Measurements from ENCODE around the gene TGFA. TPM values are rescaled to one million over a fixed set of nuclear protein-coding genes. Genes with fewer than 3 reads are reported as not detected.
A peak's percentile ranks its signal among the peaks of the same experiment; 100 is the strongest.

Gene TGFA
- total RNA-seq, 8 experiments from 2014 or later: 0.09 to 2.5 (median 0.45) TPM

DNA sequence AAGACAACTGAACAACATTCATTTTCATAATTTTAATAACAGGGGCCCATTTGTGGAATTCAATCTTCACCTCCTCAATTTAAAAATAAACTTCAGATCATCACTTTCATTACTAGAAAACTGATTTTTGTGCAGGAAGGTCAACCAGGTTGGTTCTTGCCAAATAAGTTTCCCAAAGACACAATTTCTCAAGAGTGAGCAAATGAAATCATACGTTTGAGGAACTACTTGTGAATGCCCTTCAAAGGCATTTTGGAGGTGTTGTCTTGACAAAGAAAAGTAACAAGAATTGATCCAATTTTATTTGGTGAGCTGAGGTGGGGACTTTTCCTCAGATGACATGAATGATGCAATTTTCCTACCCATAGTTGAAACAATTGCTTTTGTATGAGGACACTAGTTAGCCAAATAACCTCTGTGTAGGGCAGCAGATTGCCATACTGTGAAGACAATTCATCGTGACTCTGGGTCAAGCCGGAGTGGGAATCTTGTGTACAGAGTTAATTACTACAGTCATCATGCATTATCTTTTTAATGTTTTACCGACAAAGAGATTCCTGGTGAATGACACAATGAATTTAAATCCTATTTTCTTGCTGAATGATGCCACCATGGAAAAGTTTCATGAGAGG lies 121.8 kb downstream of the TGFA start:
- Histone ChIP-seq H3K4me3 (no peak overlapping the region), H3K4me1 (replicated peaks in 1 of 2) (no peaks in the 10 kb centered on the region), H3K27ac (no peak overlapping the region)
- ATAC-seq (replicated peaks in 6 of 8): peak in 1 of 8 experiments; percentile 70
- in situ Hi-C loops (cut with MboI; ENCODE audit: low pct_unique_long_range_greater_than_20kb in 2 of 9, low sequenced_read_pairs in 9 of 9, unreplicated experiment in 9 of 9): no loop called here
- 56 to 100% (median 77%) methylated on average over 1 to 4 of the region's 4 CpGs; no CpG with 5 or more reads in 2 of the 10 experiments for WGBS, 10 experiments

DNA sequence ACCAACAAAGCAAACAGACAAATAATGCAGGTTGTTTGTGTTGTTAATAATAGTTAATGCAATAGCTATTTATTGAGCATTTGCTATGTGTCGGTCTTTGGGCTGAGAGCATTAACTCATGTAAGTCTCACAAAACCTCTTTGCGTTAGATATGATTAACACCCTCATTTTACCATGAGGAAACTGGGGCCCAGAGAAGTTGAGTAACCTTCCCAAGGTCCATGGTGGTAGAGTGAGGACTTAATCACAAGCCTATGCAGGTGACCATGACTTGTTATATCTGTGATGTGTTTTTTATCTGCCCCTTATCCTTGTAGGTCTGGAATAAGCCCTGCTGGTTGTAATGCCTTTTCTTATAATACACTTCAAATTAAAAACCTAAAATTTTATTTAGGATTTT lies 127.3 kb downstream of the TGFA start:
- Histone ChIP-seq H3K27ac (no peak overlapping the region), H3K4me1 (replicated peaks in 1 of 2) (no peaks in the 10 kb centered on the region), H3K4me3 (no peak overlapping the region)
- ATAC-seq (replicated peaks in 6 of 8): no peak
- whole genome bisulfite sequencing, 10 experiments: 20 to 100% (median 94%) methylated on average over 1 to 2 of the region's 2 CpGs; no CpG with 5 or more reads in 3 of the 10 experiments
- in situ Hi-C loops (cut with MboI; ENCODE audit: low pct_unique_long_range_greater_than_20kb in 2 of 9, low sequenced_read_pairs in 9 of 9, unreplicated experiment in 9 of 9): no loop called here

DNA sequence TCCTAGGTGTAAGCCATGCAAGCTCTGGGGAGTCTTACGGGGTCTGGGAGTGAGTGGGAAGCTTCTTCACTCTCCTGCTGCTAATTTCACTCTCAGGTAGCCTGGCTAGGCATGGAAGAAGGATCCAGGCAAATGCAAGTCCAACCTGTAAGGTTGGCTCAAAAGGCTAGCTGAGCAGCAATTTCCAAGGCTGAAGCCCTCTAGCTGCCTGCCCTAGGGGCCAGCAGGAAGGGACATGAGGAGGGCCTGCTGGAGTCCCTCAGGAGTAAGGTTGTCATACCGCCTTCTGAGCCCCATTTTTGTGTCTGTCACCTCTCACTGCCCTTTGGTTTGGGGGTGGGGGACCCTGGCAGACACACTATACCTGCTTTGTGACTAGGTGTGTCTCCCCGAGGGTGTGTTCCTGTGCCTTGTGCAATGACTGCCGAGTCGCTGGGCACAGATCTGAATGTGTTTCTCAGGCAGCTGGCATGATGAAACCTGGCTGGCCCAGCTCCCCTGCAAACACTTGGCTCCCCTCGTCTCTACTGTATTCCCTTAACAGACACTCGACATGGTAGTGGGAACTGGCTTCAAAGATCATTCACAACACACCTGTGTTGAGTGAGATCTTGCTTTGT lies 127.8 kb downstream of the TGFA start:
- WGBS, 10 experiments: 60 to 80% (median 73%) methylated on average over 1 to 7 of the region's 7 CpGs; no CpG with 5 or more reads in 4 of the 10 experiments
- H3K4me3 ChIP-seq: no peak overlapping the region
- in situ Hi-C loops (cut with MboI; ENCODE audit: low pct_unique_long_range_greater_than_20kb in 2 of 9, low sequenced_read_pairs in 9 of 9, unreplicated experiment in 9 of 9): no loop called here
- H3K4me1 ChIP-seq (replicated peaks in 1 of 2): peaks cover 0 to under 1% of the 10 kb centered on the region in 2 donors
- ATAC-seq (replicated peaks in 6 of 8): no peak
- H3K27ac ChIP-seq: no peak overlapping the region

DNA sequence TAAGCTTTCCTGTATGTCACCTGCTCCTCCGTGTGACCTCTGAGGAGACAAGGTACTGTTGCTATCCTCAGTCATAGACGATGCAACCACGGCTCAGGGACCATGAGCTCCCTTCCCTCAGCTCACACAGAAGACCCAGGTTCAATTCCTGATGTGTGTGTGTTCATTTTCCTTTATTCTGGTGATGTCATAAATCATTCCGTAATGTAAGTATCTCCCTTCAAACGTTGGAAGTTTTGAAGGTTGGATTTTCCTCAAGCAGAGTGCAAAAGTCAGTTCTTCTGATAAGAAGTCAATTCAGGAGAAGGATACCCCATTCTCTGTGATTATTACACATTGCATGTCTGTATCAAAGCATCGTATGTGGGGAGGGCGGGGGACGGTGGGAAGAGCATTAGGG lies 132.9 kb downstream of the TGFA start:
- in situ Hi-C loops (cut with MboI; ENCODE audit: low pct_unique_long_range_greater_than_20kb in 2 of 9, low sequenced_read_pairs in 9 of 9, unreplicated experiment in 9 of 9): no loop called here
- ATAC-seq (replicated peaks in 6 of 8): peak in 2 of 8 experiments; percentile 42 to 46
- WGBS, 10 experiments: 32 to 72% (median 60%) methylated on average over 1 to 8 of the region's 8 CpGs; no CpG with 5 or more reads in 4 of the 10 experiments
- Histone ChIP-seq H3K27ac (no peak overlapping the region), H3K4me1 (replicated peaks in 1 of 2) (peaks cover 4 to 5% of the 10 kb centered on the region in 2 donors), H3K4me3 (no peak overlapping the region)

DNA sequence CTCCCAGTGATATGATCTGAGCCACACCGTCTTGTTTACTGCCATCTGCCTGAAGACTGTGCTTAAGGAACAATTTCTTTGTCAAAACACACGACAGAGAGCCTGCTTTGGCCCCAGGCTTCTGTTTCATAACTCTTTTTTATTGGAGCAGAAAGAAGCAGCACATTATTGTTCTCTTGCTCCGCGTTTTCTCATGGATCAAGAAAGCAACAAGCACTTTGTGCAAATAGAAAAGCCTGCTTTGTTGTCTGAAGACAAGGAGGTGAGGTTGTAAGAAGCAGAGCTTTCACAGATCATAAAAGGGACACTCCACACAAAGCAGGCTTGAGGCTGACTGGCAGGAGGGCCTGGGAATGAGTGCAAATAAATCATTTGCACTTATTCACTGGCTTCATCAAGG lies 133.5 kb downstream of the TGFA start:
- no peak overlapping the region for H3K27ac ChIP-seq
- 0 to 80% (median 2%) methylated on average over 1 to 3 of the region's 4 CpGs; no CpG with 5 or more reads in 2 of the 10 experiments for WGBS, 10 experiments
- no peak overlapping the region for H3K4me3 ChIP-seq
- H3K4me1 ChIP-seq (replicated peaks in 1 of 2): peaks cover 4 to 5% of the 10 kb centered on the region in 2 donors
- ATAC-seq (replicated peaks in 6 of 8): peak in 5 of 8 experiments; percentile 54 to 87 (median 72)
- in situ Hi-C loops (cut with MboI; ENCODE audit: low pct_unique_long_range_greater_than_20kb in 2 of 9, low sequenced_read_pairs in 9 of 9, unreplicated experiment in 9 of 9): no loop called here

DNA sequence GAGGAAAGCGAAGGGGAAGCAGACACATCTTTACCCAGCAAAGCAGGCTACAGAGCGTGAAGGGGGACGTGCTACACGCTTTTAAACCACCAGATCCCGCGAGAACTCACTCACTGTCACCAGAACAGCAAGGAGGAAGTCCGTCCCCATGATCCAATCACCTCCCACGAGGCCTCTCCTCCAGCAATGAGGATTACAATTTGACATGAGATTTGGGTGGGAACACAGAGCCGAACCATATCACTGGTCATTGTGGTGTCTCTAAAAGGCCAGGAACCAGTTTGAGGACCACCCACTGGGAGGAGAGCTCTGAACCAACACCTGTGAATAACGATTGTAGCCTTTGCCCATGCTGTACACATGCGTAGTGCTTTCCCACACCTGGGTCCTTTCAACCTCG lies 135.1 kb downstream of the TGFA start:
- in situ Hi-C loops (cut with MboI; ENCODE audit: low pct_unique_long_range_greater_than_20kb in 2 of 9, low sequenced_read_pairs in 9 of 9, unreplicated experiment in 9 of 9): no loop called here
- WGBS, 10 experiments: 50 to 100% (median 82%) methylated on average over 1 to 12 of the region's 12 CpGs; no CpG with 5 or more reads in 1 of the 10 experiments
- ATAC-seq (replicated peaks in 6 of 8): no peak

DNA sequence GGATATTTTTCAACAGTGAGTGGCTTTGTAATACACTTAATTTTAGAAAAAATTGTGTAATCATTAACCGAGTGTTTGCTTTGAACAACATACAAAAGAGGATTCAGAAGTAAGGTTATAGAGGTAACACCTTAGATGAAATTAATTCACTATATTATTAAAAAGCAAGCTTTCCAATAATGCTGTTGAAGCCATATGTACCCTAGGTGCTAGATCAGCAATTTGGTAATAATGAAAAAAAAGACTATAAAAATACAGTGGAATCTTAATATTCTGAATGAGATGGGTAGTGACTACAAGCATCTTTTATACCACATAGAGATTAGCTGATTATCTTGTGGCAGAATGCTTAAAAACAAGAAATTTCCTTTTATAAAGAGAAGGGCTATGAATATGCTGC lies 136.6 kb downstream of the TGFA start:
- Histone ChIP-seq H3K4me1 (replicated peaks in 1 of 2) (peaks cover 4 to 5% of the 10 kb centered on the region in 2 donors), H3K27ac (no peak overlapping the region), H3K4me3 (no peak overlapping the region)
- in situ Hi-C loops (cut with MboI; ENCODE audit: low pct_unique_long_range_greater_than_20kb in 2 of 9, low sequenced_read_pairs in 9 of 9, unreplicated experiment in 9 of 9): no loop called here
- 0 to 100% (median 90%) methylated on average over 1 of the region's 1 CpG for WGBS, 10 experiments
- ATAC-seq (replicated peaks in 6 of 8): no peak

More for the DNA sequence above, 135.1 kb downstream of the TGFA start:
- no peak overlapping the region for H3K4me3 ChIP-seq
- no peak overlapping the region for H3K27ac ChIP-seq
- H3K4me1 ChIP-seq (replicated peaks in 1 of 2): peaks cover 4 to 5% of the 10 kb centered on the region in 2 donors

DNA sequence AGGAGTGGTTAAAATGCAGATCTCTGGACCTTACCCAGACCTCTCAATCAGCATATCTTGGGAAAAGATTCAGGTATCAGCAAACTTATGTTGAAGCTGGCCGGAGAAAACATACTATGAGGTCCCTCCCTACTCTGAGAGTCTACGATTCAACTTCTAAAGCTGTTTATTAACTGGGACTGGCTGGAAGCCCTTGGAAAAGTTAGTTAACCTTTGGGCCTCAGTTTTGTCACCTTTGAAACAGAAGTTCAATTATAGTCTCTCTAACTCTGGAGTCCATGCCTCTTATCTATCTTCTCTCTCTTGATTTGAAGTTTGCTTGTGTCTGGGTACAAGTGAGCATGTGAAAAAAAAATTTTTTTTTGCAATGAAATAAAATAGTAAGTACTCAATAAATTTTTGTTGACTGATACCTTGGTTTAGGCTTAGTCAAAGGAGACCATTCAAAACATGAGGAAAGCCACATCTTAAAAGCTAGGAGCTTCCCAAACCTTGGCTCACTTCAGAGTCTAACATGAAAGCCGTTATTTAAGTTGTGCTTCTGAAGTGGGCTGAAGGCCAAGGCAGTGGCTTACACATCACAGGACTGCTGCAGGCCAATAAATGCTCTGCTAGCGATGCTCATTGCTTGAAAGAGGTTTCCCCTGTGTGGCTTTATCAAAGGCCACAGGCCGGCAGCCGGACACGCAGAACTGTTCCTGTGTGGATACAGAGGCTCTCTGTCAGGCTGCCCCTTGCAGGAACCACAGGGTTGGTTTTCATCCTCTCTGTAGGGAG lies 141.1 kb downstream of the TGFA start:
- H3K4me3 ChIP-seq: no peak overlapping the region
- peak in 1 of 8 experiments; percentile 27 for ATAC-seq (replicated peaks in 6 of 8)
- no peaks in the 10 kb centered on the region for H3K4me1 ChIP-seq (replicated peaks in 1 of 2)
- in situ Hi-C loops (cut with MboI; ENCODE audit: low pct_unique_long_range_greater_than_20kb in 2 of 9, low sequenced_read_pairs in 9 of 9, unreplicated experiment in 9 of 9): no loop called here
- WGBS, 10 experiments: 0 to 100% (median 85%) methylated on average over 1 to 6 of the region's 7 CpGs; no CpG with 5 or more reads in 1 of the 10 experiments
- no peak overlapping the region for H3K27ac ChIP-seq

DNA sequence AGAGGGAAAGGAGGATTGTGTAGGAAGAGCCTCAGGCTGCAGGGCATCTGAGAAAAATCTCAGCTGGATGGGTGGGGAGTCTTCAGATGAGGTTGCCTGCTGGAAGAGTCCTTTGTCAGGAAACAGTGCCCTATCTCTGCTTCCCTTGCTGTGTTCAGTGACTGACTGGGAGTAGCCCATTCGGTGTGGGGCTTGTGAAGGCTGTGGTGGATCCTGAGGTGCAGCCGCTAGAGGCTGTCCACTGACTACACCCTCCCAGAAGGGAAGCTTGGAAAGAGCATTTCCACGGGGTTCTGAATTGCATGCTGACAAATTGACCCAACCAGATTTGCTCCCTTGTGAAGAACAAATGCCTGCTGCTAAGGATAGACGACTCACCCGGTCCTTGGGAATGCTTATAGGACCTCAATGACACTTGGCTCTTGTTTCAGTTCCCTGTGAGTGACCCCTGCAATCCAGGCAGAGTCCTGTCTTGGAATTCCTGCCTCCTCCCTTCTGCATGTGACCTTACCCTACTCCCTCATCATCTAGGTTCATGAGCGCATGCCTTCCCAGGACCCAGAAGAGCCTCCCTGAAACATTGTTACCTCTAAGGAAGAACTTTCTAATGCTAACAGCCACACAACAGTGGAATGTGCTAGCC lies 142.0 kb downstream of the TGFA start:
- in situ Hi-C loops (cut with MboI; ENCODE audit: low pct_unique_long_range_greater_than_20kb in 2 of 9, low sequenced_read_pairs in 9 of 9, unreplicated experiment in 9 of 9): no loop called here
- no peak overlapping the region for H3K4me3 ChIP-seq
- H3K4me1 ChIP-seq (replicated peaks in 1 of 2): no peaks in the 10 kb centered on the region

DNA sequence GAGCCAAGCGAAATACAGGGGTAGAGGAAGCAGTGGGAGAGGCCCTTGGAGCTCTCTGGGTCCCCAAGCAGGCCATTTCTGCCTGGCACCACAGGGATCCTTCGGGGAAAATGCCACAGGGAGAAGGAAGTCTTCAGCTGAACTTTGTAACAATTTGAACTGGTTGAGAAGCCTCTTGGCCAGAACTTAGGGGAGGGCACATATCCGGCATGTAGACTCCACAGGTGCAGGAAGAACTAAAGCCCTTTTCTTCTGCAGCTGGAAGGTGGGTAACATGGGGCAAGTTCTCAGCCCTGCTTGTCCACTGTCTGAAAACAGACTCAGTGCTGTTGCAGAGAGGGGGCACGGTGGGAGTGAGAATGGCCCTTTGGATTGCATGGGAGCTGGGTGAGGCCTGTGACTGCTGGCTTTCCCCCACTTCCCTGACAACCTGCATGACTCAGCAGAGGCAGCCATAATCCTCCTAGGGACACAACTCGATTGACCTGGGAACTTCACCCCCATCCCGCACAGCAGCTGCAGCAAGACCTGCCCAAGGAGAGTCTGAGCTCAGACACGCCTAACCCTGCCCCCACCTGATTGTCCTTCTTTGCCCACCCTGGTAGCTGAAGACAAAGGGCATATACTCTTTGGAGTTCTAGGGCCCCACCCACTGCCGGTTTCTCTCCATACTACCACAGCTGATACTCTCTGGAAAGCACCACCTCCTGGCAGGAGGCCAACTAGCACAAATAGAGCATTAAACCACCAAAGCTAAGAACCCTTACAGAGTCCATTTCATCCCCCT lies 150.2 kb downstream of the TGFA start:
- in situ Hi-C loops (cut with MboI; ENCODE audit: low pct_unique_long_range_greater_than_20kb in 2 of 9, low sequenced_read_pairs in 9 of 9, unreplicated experiment in 9 of 9): no loop called here
- H3K27ac ChIP-seq: no peak overlapping the region
- 17 to 100% (median 69%) methylated on average over 1 to 2 of the region's 8 CpGs; no CpG with 5 or more reads in 3 of the 10 experiments for WGBS, 10 experiments
- no peaks in the 10 kb centered on the region for H3K4me1 ChIP-seq (replicated peaks in 1 of 2)
- H3K4me3 ChIP-seq: no peak overlapping the region
- ATAC-seq (replicated peaks in 6 of 8): no peak

More for the DNA sequence above, 142.0 kb downstream of the TGFA start:
- 60 to 75% (median 68%) methylated on average over 1 to 6 of the region's 6 CpGs; no CpG with 5 or more reads in 3 of the 10 experiments for WGBS, 10 experiments
- ATAC-seq (replicated peaks in 6 of 8): peak in 2 of 8 experiments; percentile 89 to 95
- no peak overlapping the region for H3K27ac ChIP-seq

DNA sequence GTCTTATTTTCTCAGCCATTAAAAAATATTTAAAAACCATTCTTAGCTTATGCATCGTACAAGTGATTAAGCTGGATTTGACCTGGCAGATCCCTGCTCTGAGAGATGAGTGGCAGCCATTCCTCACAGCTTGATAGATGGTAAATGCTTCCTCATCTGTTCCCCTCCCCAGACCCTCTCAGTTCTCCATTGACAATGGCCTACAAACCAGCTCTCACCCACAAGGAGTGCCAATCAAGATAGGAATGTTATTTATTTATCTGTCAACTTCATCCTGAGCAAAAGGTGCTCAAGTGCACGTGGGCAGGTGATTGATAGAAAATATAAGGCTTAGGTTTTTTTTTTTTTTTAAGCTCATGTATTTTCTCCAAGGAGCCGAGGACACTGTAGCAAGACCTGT lies 153.1 kb downstream of the TGFA start:
- ATAC-seq (replicated peaks in 6 of 8): no peak
- in situ Hi-C loops (cut with MboI; ENCODE audit: low pct_unique_long_range_greater_than_20kb in 2 of 9, low sequenced_read_pairs in 9 of 9, unreplicated experiment in 9 of 9): no loop called here
- H3K4me3 ChIP-seq: no peak overlapping the region
- 42 to 100% (median 71%) methylated on average over 1 to 3 of the region's 3 CpGs for WGBS, 10 experiments
- H3K27ac ChIP-seq: no peak overlapping the region
- H3K4me1 ChIP-seq (replicated peaks in 1 of 2): no peaks in the 10 kb centered on the region

DNA sequence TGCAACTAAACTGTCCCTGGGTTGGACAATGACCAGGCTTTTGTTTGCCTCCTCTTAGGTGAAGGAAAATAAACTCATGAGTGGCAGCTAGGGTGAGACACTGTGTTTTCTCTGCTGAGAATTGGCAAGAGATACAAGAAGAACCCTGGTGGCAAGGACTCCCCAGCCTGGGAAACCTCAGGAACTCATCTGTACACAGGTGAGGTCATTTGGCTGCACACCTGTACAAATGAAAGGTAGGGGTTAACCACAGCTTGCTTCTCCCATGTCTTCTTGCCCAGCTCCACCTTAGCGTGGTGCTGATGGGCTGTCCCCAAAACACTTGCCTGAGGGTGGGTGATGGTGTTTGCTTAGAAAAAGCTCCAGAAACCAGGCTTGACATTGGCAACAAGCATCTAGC lies 154.6 kb downstream of the TGFA start:
- Histone ChIP-seq H3K4me3 (no peak overlapping the region), H3K4me1 (replicated peaks in 1 of 2) (no peaks in the 10 kb centered on the region), H3K27ac (no peak overlapping the region)
- in situ Hi-C loops (cut with MboI; ENCODE audit: low pct_unique_long_range_greater_than_20kb in 2 of 9, low sequenced_read_pairs in 9 of 9, unreplicated experiment in 9 of 9): no loop called here
- 50 to 86% (median 80%) methylated on average over 1 of the region's 1 CpG; no CpG with 5 or more reads in 7 of the 10 experiments for WGBS, 10 experiments
- ATAC-seq (replicated peaks in 6 of 8): no peak
